Osteoblast (primary cell): Measurements from ENCODE around the gene KNG1. TPM values are rescaled to one million over a fixed set of nuclear protein-coding genes. Genes with fewer than 3 reads are reported as not detected.
A peak's percentile ranks its signal among the peaks of the same experiment; 100 is the strongest.

Experiments used
- DNase-seq: peaks from one replicate; pipeline ENCODE4 v3.0.0; 2011; ENCODE audit warnings: low spot score, mixed read lengths; ENCODE audit not compliant: insufficient read length; ENCODE audit errors: missing footprints
- H2AFZ ChIP-seq: 2 replicates; pipeline ENCODE4 v1.6.0; 2011; ENCODE audit warnings: mild to moderate bottlenecking, low read length
- H3K27ac ChIP-seq: 2 replicates; pipeline ENCODE4 v1.5.1; 2011; ENCODE audit warnings: mild to moderate bottlenecking, low read depth, low read length, moderate library complexity
- H3K27me3 ChIP-seq: 2 replicates; pipeline ENCODE4 v1.6.0; 2012; ENCODE audit warnings: mild to moderate bottlenecking, control low read depth, inconsistent platforms, low read length, moderate library complexity; ENCODE audit not compliant: insufficient read depth
- H3K36me3 ChIP-seq: 2 replicates; pipeline ENCODE4 v1.5.1; 2011; ENCODE audit warnings: mild to moderate bottlenecking, low read length, control low read depth, moderate library complexity; ENCODE audit not compliant: insufficient read depth
- H3K4me1 ChIP-seq: 2 replicates; pipeline ENCODE4 v1.5.1; 2011; ENCODE audit warnings: mild to moderate bottlenecking, low read length, control low read depth, moderate library complexity; ENCODE audit not compliant: insufficient read depth
- H3K4me2 ChIP-seq: 2 replicates; pipeline ENCODE4 v1.6.0; 2011; ENCODE audit warnings: mild to moderate bottlenecking, low read length; ENCODE audit not compliant: insufficient read depth
- H3K4me3 ChIP-seq: fragments of 200-600 bp; sonication (generic); 3 replicates; pipeline ENCODE4 v1.5.1; 2012; ENCODE audit warnings: mild to moderate bottlenecking, low read length, inconsistent platforms; ENCODE audit not compliant: insufficient read depth
- H3K79me2 ChIP-seq: 2 replicates; pipeline ENCODE4 v1.6.0; 2012; ENCODE audit warnings: mild to moderate bottlenecking, low read length, control low read depth, inconsistent platforms; ENCODE audit not compliant: insufficient read depth
- H3K9me3 ChIP-seq: 2 replicates; pipeline ENCODE4 v1.5.1; 2011; ENCODE audit warnings: low read depth, low read length, control low read depth
- H4K20me1 ChIP-seq: 2 replicates; pipeline ENCODE4 v1.6.0; 2012; ENCODE audit warnings: mild to moderate bottlenecking, low read length, control low read depth; ENCODE audit not compliant: insufficient read depth
- small RNA-seq: library from RNA; depleted of rRNA; stranded (forward); fragments of <200 nt; gene quantifications from one replicate; pipeline ENCODE3, GENCODE V24; 2012
- total RNA-seq: library from RNA; depleted of rRNA; stranded (reverse); fragments of >200 nt; gene quantifications from 2 replicates; pipeline ENCODE4 v1.2.3, GENCODE V29; 2012
- TF ChIP-seq, protein P1 (sequence below): IDR thresholded peaks from 2 replicates; pipeline ENCODE4 v1.5.1; 2011; ENCODE audit warnings: mild to moderate bottlenecking, low read depth, low read length, moderate library complexity; ENCODE audit errors: extremely low read depth

The KNG1 gene
- total RNA-seq, 1 donor = not detected

GRCh38 chr3:186788482-186789370 is 71.6 kb downstream of the KNG1 start:
- peaks cover 42% of the 10 kb centered on the region for H3K79me2 ChIP-seq
- TF ChIP-seq, protein P1, sequence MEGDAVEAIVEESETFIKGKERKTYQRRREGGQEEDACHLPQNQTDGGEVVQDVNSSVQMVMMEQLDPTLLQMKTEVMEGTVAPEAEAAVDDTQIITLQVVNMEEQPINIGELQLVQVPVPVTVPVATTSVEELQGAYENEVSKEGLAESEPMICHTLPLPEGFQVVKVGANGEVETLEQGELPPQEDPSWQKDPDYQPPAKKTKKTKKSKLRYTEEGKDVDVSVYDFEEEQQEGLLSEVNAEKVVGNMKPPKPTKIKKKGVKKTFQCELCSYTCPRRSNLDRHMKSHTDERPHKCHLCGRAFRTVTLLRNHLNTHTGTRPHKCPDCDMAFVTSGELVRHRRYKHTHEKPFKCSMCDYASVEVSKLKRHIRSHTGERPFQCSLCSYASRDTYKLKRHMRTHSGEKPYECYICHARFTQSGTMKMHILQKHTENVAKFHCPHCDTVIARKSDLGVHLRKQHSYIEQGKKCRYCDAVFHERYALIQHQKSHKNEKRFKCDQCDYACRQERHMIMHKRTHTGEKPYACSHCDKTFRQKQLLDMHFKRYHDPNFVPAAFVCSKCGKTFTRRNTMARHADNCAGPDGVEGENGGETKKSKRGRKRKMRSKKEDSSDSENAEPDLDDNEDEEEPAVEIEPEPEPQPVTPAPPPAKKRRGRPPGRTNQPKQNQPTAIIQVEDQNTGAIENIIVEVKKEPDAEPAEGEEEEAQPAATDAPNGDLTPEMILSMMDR = no peak
- peak overlapping the region; percentile 73 for H3K4me2 ChIP-seq
- H3K9me3 ChIP-seq = no peaks in the 10 kb centered on the region
- H4K20me1 ChIP-seq = peaks cover 69% of the 10 kb centered on the region
- H3K27ac ChIP-seq = no peak overlapping the region
- peaks cover 28% of the 10 kb centered on the region for H3K4me1 ChIP-seq
- DNase-seq = no peak
- peaks cover 78% of the 10 kb centered on the region for H3K36me3 ChIP-seq
- H3K27me3 ChIP-seq = no peaks in the 10 kb centered on the region
- no peak overlapping the region for H3K4me3 ChIP-seq
- H2AFZ ChIP-seq = no peak overlapping the region

DNA sequence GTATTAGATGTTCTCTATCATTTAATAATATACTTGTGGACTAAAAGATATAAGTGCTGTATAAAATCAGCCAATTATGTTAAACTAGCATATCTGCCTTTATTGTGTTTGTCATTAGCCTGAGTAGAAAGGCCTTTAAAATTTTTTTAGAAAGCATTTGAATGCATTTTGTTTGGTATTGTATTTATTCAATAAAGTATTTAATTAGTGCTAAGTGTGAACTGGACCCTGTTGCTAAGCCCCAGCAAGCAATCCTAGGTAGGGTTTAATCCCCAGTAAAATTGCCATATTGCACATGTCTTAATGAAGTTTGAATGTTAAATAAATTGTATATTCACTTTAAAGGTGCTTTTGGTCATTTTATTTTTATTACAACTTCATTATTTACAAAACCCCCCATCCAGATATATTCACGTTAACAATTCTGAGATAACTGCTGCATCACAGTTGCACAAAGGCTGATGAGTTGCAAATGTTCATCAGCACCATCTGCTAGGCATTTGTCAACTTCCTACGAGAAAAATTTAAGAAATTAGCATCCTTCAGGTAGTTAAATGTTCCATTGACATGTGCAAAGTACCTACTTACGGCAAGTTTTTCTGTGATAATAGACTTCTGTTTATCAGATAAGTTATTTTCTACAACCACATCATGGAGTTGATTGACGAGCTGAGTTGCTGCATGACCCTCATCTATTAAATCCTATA is 72.5 kb downstream of the KNG1 start:
- no peaks in the 10 kb centered on the region for H3K27me3 ChIP-seq
- H4K20me1 ChIP-seq = peaks cover 59% of the 10 kb centered on the region
- TF ChIP-seq, protein P1 = no peak
- peaks cover 77% of the 10 kb centered on the region for H3K36me3 ChIP-seq
- no peak overlapping the region for H3K27ac ChIP-seq
- no peak overlapping the region for H3K4me2 ChIP-seq
- no peak overlapping the region for H2AFZ ChIP-seq
- DNase-seq = no peak
- no peaks in the 10 kb centered on the region for H3K9me3 ChIP-seq
- peaks cover 28% of the 10 kb centered on the region for H3K4me1 ChIP-seq
- peaks cover 33% of the 10 kb centered on the region for H3K79me2 ChIP-seq
- H3K4me3 ChIP-seq = no peak overlapping the region

- peaks cover 52% of the 10 kb centered on the region for H4K20me1 ChIP-seq
- no peaks in the 10 kb centered on the region for H3K27me3 ChIP-seq
- peaks cover 25% of the 10 kb centered on the region for H3K79me2 ChIP-seq
- no peaks in the 10 kb centered on the region for H3K9me3 ChIP-seq
- no peak overlapping the region for H3K4me3 ChIP-seq
- no peak overlapping the region for H3K27ac ChIP-seq
- H3K4me2 ChIP-seq = no peak overlapping the region
- H2AFZ ChIP-seq = no peak overlapping the region
- H3K36me3 ChIP-seq = peaks cover 70% of the 10 kb centered on the region
- no peak for DNase-seq
- peaks cover 26% of the 10 kb centered on the region for H3K4me1 ChIP-seq
- TF ChIP-seq, protein P1 = peak; percentile 33
Observed at GRCh38 chr3:186790261-186790981, 73.3 kb downstream of the KNG1 start.

Small RNA genes lying within 50 kb of the gene (small RNA-seq; reads per million reads assigned to genes)
- gene RF00092 (not detected), gene RNU6-1105P (not detected), gene SNORA4 (not detected), gene SNORA63 (not detected), gene SNORA81 (not detected), gene SNORD2 (not detected)

Other genes with a start within 250 kb of the KNG1 start
- gene CRYGS, start 173.0 kb upstream of the KNG1 start, total RNA-seq = 0.88 and 1.8 TPM in 2 replicates
- 15.6 and 20.0 TPM in 2 replicates for gene TBCCD1, start 150.0 kb upstream of the KNG1 start, total RNA-seq
- gene DNAJB11, start 146.6 kb upstream of the KNG1 start, total RNA-seq = 33.9 and 35.8 TPM in 2 replicates
- gene AHSG, start 104.3 kb upstream of the KNG1 start, total RNA-seq = not detected in 2 replicates
- gene FETUB, start 77.0 kb upstream of the KNG1 start, total RNA-seq = not detected in 2 replicates
- gene HRG, start 51.3 kb upstream of the KNG1 start, total RNA-seq = not detected in 2 replicates
- 438 and 442 TPM in 2 replicates for gene EIF4A2, start 66.2 kb downstream of the KNG1 start, total RNA-seq
- gene RFC4, start 89.1 kb downstream of the KNG1 start, total RNA-seq = 16.5 and 18.1 TPM in 2 replicates
- gene ADIPOQ, start 125.4 kb downstream of the KNG1 start, total RNA-seq = under 0.01 TPM in 2 replicates
- 8.0 and 9.1 TPM in 2 replicates for gene ST6GAL1, start 213.2 kb downstream of the KNG1 start, total RNA-seq